Calu3 (cell line): Measurements from ENCODE around the gene DMP1. TPM values are rescaled to one million over a fixed set of nuclear protein-coding genes. Genes with fewer than 3 reads are reported as not detected.

Experiments
- BruUV-seq: library from RNA; stranded (reverse); fragments of 400-500 nt; replicated peaks from 2 replicates; lab custom pipeline; 2021; lab: Mats Ljungman, UMichigan
- CTCF ChIA-PET: fragments of 300-600 bp; sonication (Branson Sonifier 250); formaldehyde crosslinking; loops from one replicate; lab custom pipeline; 2022; ENCODE audit warnings: antibody characterized with exemption; lab: Charles Lee
- DNase-seq: peaks from one replicate; pipeline ENCODE4 v3.0.0; 2022
- H3K27ac Mint-ChIP-seq: one replicate; pipeline ENCODE4 v1.8.0; 2022; ENCODE audit warnings: mixed read lengths; ENCODE audit not compliant: unreplicated experiment
- H3K27me3 Mint-ChIP-seq: one replicate; pipeline ENCODE4 v1.8.0; 2022; ENCODE audit warnings: mixed read lengths; ENCODE audit not compliant: unreplicated experiment
- H3K36me3 Mint-ChIP-seq: one replicate; pipeline ENCODE4 v1.8.0; 2022; ENCODE audit warnings: mild to moderate bottlenecking, moderate library complexity, mixed read lengths; ENCODE audit not compliant: insufficient read depth, unreplicated experiment
- H3K4me1 Mint-ChIP-seq: one replicate; pipeline ENCODE4 v1.8.0; 2022; ENCODE audit warnings: mild to moderate bottlenecking, low read depth, mixed read lengths; ENCODE audit not compliant: unreplicated experiment
- H3K4me3 Mint-ChIP-seq: one replicate; pipeline ENCODE4 v1.8.0; 2022; ENCODE audit warnings: mild to moderate bottlenecking, low read depth, moderate library complexity, mixed read lengths; ENCODE audit not compliant: unreplicated experiment
- H3K9me3 Mint-ChIP-seq: one replicate; pipeline ENCODE4 v1.8.0; 2022; ENCODE audit warnings: low read depth, mixed read lengths; ENCODE audit not compliant: unreplicated experiment
- CTCF ChIP-seq: fragments of 200-600 bp; IDR thresholded peaks from one replicate; pipeline ENCODE4 v1.8.0; 2022; ENCODE audit warnings: antibody characterized with exemption; ENCODE audit not compliant: unreplicated experiment
- intact Hi-C: fragments of 100-400 bp; cut with micrococcal nuclease; formaldehyde crosslinking; loops from one replicate; pipeline ENCODE4 v1.10.0; 2022; ENCODE audit not compliant: unreplicated experiment
- total RNA-seq: library from RNA; stranded (reverse); gene quantifications from 2 replicates; pipeline ENCODE4 v1.2.3, GENCODE V29; 2022

The DMP1 gene
- total RNA-seq, 1 experiment from 2014 or later = not detected

DNA sequence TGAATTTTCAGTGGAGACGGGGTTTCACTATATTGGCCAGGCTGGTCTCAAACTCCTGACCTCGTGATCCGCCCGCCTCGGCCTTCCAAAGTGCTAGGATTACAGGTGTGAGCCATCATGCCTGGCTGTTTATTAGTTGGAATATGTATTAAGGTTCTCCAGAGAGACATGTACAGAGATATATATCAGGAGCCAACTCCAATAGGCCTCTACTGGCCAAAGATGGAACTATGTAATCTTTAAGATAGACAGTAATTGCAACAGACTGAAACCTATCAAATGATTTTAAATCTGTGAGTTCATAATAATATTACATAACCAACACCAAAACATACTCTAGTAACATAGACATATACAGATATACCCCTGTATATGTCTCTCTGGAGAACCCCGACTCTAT is 5.8 kb upstream of the DMP1 start:
- Mint-ChIP-seq H3K4me1 (no peaks in the 10 kb centered on the region), H3K27ac (no peak overlapping the region), H3K4me3 (no peak overlapping the region), H3K9me3 (no peaks in the 10 kb centered on the region), H3K36me3 (no peaks in the 10 kb centered on the region), H3K27me3 (no peaks in the 10 kb centered on the region)
- CTCF ChIA-PET = no interaction called here
- BruUV-seq = no TSS peak
- intact Hi-C loops = no loop called here
- no peak for DNase-seq
- no peak for TF ChIP-seq CTCF

- Mint-ChIP-seq H3K27me3 (no peaks in the 10 kb centered on the region), H3K4me1 (no peaks in the 10 kb centered on the region), H3K9me3 (no peaks in the 10 kb centered on the region), H3K4me3 (no peak overlapping the region), H3K36me3 (no peaks in the 10 kb centered on the region), H3K27ac (no peak overlapping the region)
- BruUV-seq = no TSS peak
- DNase-seq = no peak
- intact Hi-C loops = no loop called here
- no peak for TF ChIP-seq CTCF
- CTCF ChIA-PET = no interaction called here
These were observed 858 bp downstream of the DMP1 start for GRCh38 chr4:87650938-87651337.

DNA sequence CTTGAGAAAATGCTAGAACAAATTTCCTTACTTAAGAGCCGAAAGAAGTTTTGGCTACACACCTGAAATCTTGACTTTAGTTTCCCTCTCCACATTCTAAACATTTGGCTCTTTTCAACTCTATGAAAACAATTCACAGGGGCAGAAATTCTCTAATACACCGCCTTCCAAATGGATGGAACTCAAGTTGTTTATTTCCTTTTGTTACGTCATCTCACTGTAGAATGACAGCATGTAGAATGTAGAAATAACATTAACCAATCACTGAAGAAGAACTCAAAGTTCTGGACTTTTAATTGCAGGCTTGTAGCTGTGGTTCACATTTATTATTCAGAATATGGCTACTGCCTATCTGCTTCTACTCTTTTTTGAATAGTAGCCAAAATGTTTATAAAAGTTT is 1.9 kb downstream of the DMP1 start:
- TF ChIP-seq CTCF = no peak
- Mint-ChIP-seq H3K4me1 (peaks cover 3% of the 10 kb centered on the region), H3K9me3 (no peaks in the 10 kb centered on the region), H3K4me3 (no peak overlapping the region), H3K27me3 (no peaks in the 10 kb centered on the region), H3K27ac (no peak overlapping the region), H3K36me3 (no peaks in the 10 kb centered on the region)
- intact Hi-C loops = no loop called here
- BruUV-seq = no TSS peak
- CTCF ChIA-PET = no interaction called here
- DNase-seq = no peak

DNA sequence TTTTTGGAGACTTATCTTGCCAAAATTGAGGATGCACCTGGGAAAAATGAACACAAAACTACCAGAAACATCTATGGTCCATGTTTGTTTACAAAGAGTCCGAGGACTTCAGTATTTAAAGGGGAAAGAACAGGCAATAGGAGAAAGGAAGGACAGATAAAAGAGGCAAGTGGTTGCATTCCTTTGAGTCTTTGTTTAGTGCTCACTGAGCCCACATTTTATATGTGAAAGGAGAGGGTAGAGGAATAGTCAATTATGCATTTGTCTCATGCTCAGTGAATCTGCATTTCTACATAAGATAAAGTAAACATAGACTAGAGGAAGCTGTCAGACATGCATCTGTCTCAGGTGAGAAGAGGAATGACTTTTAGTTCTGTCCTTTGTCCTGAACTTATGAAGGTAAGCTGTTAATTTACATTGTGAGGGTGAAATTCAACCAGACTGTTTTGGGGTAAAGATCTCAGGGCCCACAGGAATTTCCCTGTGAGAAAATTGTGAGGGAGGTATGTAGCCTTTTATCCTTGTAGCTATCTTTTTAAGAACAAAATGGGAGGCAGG is 4.5 kb downstream of the DMP1 start:
- no TSS peak for BruUV-seq
- TF ChIP-seq CTCF = no peak
- Mint-ChIP-seq H3K27me3 (no peaks in the 10 kb centered on the region), H3K9me3 (no peaks in the 10 kb centered on the region), H3K4me1 (peaks cover 17% of the 10 kb centered on the region), H3K27ac (no peak overlapping the region), H3K4me3 (no peak overlapping the region), H3K36me3 (no peaks in the 10 kb centered on the region)
- no peak for DNase-seq
- CTCF ChIA-PET = no interaction called here
- intact Hi-C loops = no loop called here
